HepG2 (cell line): ENCODE results near the gene TNFRSF25. TPM values are rescaled to one million over a fixed set of nuclear protein-coding genes. Genes with fewer than 3 reads are reported as not detected.

Experiments used
- ARID2 ChIP-seq: sonication (generic); formaldehyde crosslinking; IDR thresholded peaks from 2 replicates; pipeline ENCODE4 v1.8.1; 2022; ENCODE audit warnings: mild to moderate bottlenecking, missing genetic modification reagents, borderline replicate concordance
- ARNT2 ChIP-seq: sonication (generic); formaldehyde crosslinking; IDR thresholded peaks from 2 replicates; pipeline ENCODE4 v1.8.0; 2022; ENCODE audit warnings: mild to moderate bottlenecking, low read depth, missing genetic modification reagents, moderate library complexity
- HHEX ChIP-seq: IDR thresholded peaks from 2 replicates; pipeline ENCODE4 v1.6.1; 2016; ENCODE audit warnings: control low read depth
- HOXA5 ChIP-seq: sonication (generic); formaldehyde crosslinking; IDR thresholded peaks from 2 replicates; pipeline ENCODE4 v1.4.0; 2020; ENCODE audit warnings: missing genetic modification reagents
- KDM3A ChIP-seq: IDR thresholded peaks from 2 replicates; pipeline ENCODE4 v1.6.1; 2018; ENCODE audit warnings: low read depth, missing compliant biosample characterization
- NFE2L1 ChIP-seq: sonication (generic); formaldehyde crosslinking; IDR thresholded peaks from 2 replicates; pipeline ENCODE4 v1.4.0; 2020; ENCODE audit warnings: missing genetic modification reagents, mild to moderate bottlenecking, borderline replicate concordance
- NFKB2 ChIP-seq: sonication (generic); formaldehyde crosslinking; IDR thresholded peaks from 2 replicates; pipeline ENCODE4 v1.4.0; 2020; ENCODE audit warnings: missing genetic modification reagents, borderline replicate concordance
- REST ChIP-seq, 2 experiments: IDR thresholded peaks; 2 replicates each; pipeline ENCODE4 v1.6.1; 2011 to 2012; ENCODE audit warnings: low read length in 2 of 2, borderline replicate concordance in 1 of 2, low read depth in 1 of 2, mild to moderate bottlenecking in 1 of 2, moderate library complexity in 1 of 2
- SALL2 ChIP-seq: sonication (generic); formaldehyde crosslinking; IDR thresholded peaks from 2 replicates; pipeline ENCODE4 v1.8.1; 2023; ENCODE audit warnings: mild to moderate bottlenecking, missing genetic modification reagents, inconsistent platforms
- SAP130 ChIP-seq: IDR thresholded peaks from 2 replicates; pipeline ENCODE4 v1.6.1; 2016; ENCODE audit warnings: low read depth
- TFE3 ChIP-seq: IDR thresholded peaks from 2 replicates; pipeline ENCODE4 v1.6.1; 2016
- ZNF142 ChIP-seq: sonication (generic); formaldehyde crosslinking; IDR thresholded peaks from 2 replicates; pipeline ENCODE4 v1.4.0; 2020; ENCODE audit warnings: missing genetic modification reagents
- ZNF44 ChIP-seq: sonication (generic); formaldehyde crosslinking; IDR thresholded peaks from 2 replicates; pipeline ENCODE4 v1.5.1; 2020; ENCODE audit warnings: mild to moderate bottlenecking, missing genetic modification reagents
- ZNF605 ChIP-seq: sonication (generic); formaldehyde crosslinking; IDR thresholded peaks from 2 replicates; pipeline ENCODE4 v1.8.0; 2022; ENCODE audit warnings: mild to moderate bottlenecking, missing genetic modification reagents
- polyA plus RNA-seq, 8 experiments: library from polyadenylated mRNA; depleted of rRNA in 3 of 8; stranded (reverse) in 7 of 8; unstranded in 1 of 8; fragments of >200 nt; fragmentation: Illumina TruSeq in 4 of 8; extraction: Trizol in 4 of 8; gene quantifications; 2 replicates each; pipeline versions ENCODE4 v1.2.1 to v1.2.3, GENCODE V29; 2011 to 2016; ENCODE audit warnings: low read depth in 4 of 8, missing spikeins in 1 of 8, mixed read lengths in 1 of 8; ENCODE audit not compliant: insufficient read depth in 1 of 8
- total RNA-seq, 5 experiments: library from RNA; depleted of rRNA; stranded (reverse); fragments of >200 nt; fragmentation: Illumina TruSeq; extraction: Trizol; gene quantifications; 2 replicates each; pipeline ENCODE4 v1.2.3, GENCODE V29; 2016; ENCODE audit warnings: low read depth in 1 of 5
- TF ChIP-seq, protein P1 (sequence below): sonication (generic); formaldehyde crosslinking; conservative IDR thresholded peaks from 2 replicates; pipeline ENCODE4 v1.5.0; 2020; ENCODE audit warnings: missing genetic modification reagents

Gene TNFRSF25
- total and polyA plus RNA-seq, 2 of the 13 experiments (the other 11 are each of a cell fraction or from before 2014, with no cell fraction given) = 1.4 to 1.5 TPM

- peak; percentile 86 for TF ChIP-seq ARNT2 (CRISPR knock-in tag)
- TF ChIP-seq SALL2 = peak; percentile 54; the same call in 1 of the 2 replicates
- TF ChIP-seq SAP130 (CRISPR knock-in tag) = peak; percentile 83
- peak; percentile 14; the same call in 1 of the 2 replicates for TF ChIP-seq ZNF605 (CRISPR knock-in tag)
- TF ChIP-seq HHEX = no peak
- TF ChIP-seq HOXA5 = no peak; the same call in none of the 2 replicates
- peak in 1 of 2 experiments; percentile 9; a peak in 1 of 4 replicates for TF ChIP-seq REST (IDR thresholded peaks at IDR 0.05; ENCODE audit: borderline replicate concordance in 1 of 2, low read depth in 1 of 2, low read length in 2 of 2)
- 0 out of 2 replicates have a peak, but pooled peaks have one; percentile 28 for TF ChIP-seq NFE2L1 (CRISPR knock-in tag)
- no peak for TF ChIP-seq ZNF44 (CRISPR knock-in tag)
- peak; percentile 61; the same call in 1 of the 2 replicates for TF ChIP-seq ARID2 (CRISPR knock-in tag)
- peak; percentile 7; the same call in 1 of the 2 replicates for TF ChIP-seq KDM3A (CRISPR knock-in tag)
- TF ChIP-seq ZNF142 = 0 out of 2 replicates have a peak, but pooled peaks have one; percentile 45
- TF ChIP-seq, protein P1, sequence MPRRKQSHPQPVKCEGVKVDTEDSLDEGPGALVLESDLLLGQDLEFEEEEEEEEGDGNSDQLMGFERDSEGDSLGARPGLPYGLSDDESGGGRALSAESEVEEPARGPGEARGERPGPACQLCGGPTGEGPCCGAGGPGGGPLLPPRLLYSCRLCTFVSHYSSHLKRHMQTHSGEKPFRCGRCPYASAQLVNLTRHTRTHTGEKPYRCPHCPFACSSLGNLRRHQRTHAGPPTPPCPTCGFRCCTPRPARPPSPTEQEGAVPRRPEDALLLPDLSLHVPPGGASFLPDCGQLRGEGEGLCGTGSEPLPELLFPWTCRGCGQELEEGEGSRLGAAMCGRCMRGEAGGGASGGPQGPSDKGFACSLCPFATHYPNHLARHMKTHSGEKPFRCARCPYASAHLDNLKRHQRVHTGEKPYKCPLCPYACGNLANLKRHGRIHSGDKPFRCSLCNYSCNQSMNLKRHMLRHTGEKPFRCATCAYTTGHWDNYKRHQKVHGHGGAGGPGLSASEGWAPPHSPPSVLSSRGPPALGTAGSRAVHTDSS = no peak
- TF ChIP-seq TFE3 (CRISPR knock-in tag) = peak; percentile 23; the same call in 1 of the 2 replicates
- 0 out of 2 replicates have a peak, but pooled peaks have one; percentile 10 for TF ChIP-seq NFKB2 (CRISPR knock-in tag)
Measured at GRCh38 chr1:6447016-6447817, 18.8 kb downstream of the TNFRSF25 start (continued).
